ENCODE results near the gene ZKSCAN1.

DNA sequence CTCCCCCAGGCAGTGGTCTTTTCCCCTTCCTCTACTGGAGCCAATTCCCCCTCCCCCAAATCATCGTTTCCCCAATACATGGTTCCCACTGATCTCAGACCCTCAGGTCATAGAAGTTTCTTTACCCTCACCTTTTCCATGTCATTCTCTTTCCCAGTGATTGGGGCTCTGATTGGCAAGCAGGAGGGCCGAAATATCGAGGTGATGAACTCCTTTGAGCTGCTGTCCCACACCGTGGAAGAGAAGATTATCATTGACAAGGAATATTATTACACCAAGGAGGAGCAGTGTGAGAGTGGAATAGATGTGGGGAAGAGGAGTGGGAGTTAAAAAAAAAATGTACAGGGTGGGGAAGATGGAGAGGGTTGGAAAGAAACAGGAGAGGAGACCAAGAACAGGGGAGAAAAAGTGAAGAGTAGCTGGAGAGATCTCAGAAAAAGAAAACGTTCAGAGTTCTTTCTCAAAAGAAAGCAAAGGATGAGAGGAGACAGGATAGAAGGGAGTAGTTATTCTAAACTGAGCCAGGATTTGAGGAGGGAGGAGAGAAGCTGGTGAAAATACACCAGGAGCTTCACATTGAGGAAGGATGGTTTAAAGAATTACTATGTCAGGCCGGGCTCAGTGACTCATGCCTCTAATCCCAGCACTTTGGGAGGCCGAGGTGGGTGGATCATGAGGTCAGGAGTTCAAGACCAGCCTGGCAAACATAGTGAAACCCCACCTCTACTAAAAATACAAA, 74.2 kb downstream of the ZKSCAN1 start:
- TF ChIP-seq, protein P1, sequence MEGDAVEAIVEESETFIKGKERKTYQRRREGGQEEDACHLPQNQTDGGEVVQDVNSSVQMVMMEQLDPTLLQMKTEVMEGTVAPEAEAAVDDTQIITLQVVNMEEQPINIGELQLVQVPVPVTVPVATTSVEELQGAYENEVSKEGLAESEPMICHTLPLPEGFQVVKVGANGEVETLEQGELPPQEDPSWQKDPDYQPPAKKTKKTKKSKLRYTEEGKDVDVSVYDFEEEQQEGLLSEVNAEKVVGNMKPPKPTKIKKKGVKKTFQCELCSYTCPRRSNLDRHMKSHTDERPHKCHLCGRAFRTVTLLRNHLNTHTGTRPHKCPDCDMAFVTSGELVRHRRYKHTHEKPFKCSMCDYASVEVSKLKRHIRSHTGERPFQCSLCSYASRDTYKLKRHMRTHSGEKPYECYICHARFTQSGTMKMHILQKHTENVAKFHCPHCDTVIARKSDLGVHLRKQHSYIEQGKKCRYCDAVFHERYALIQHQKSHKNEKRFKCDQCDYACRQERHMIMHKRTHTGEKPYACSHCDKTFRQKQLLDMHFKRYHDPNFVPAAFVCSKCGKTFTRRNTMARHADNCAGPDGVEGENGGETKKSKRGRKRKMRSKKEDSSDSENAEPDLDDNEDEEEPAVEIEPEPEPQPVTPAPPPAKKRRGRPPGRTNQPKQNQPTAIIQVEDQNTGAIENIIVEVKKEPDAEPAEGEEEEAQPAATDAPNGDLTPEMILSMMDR (IDR thresholded peaks at IDR 0.05), result no peak
- TF ChIP-seq POLR2A (IDR thresholded peaks at IDR 0.05), result no peak

Data from right lobe of liver (tissue), 4 donors.